HCT116 (cell line): ENCODE measurements around the gene SLC7A5. TPM values are rescaled to one million over a fixed set of nuclear protein-coding genes. Genes with fewer than 3 reads are reported as not detected.

Experiments
- ATAC-seq: fragments of 200-7000 bp; cut with Tn5 transposase; 2 replicates; pipeline ENCODE4 v1.9.1; 2020; ENCODE audit warnings: mild to moderate bottlenecking, moderate library complexity
- BruUV-seq: library from RNA; stranded (reverse); fragments of 400-500 nt; replicated peaks from 2 replicates; lab custom pipeline; 2021; lab: Mats Ljungman, UMichigan
- CTCF ChIA-PET: fragments of 300-600 bp; sonication (Branson Sonifier 250); formaldehyde crosslinking; loops from one replicate; lab custom pipeline; 2021; ENCODE audit warnings: antibody characterized with exemption; lab: Charles Lee
- POLR2A ChIA-PET: fragments of 300-600, 350-600 bp; sonication (Branson Sonifier 250); formaldehyde crosslinking; loops from one replicate; lab custom pipeline; 2021; ENCODE audit warnings: antibody characterized with exemption; lab: Charles Lee
- RAD21 ChIA-PET, 2 experiments: fragments of 300-600 bp; sonication (Branson Sonifier 250); formaldehyde crosslinking; loops; one replicate each; lab custom pipeline; 2023; ENCODE audit warnings: low total read pairs in 2 of 2; ENCODE audit not compliant: uncharacterized antibody in 2 of 2, unreplicated experiment in 2 of 2, low non-redundant PET in 1 of 2; lab: Charles Lee
- DNase-seq: peaks from one replicate; pipeline ENCODE4 v3.0.0-alpha.2; 2010; ENCODE audit warnings: low read depth, low spot score
- H2AFZ ChIP-seq: fragments of 200-600 bp; shearing (Covaris generic), sonication (generic); 2 replicates; pipeline ENCODE4 v1.6.1; 2017; ENCODE audit warnings: low read depth, mixed run types, mixed read lengths, antibody characterized with exemption, low read length; ENCODE audit not compliant: poor library complexity, severe bottlenecking
- H3K27ac ChIP-seq: 2 replicates; pipeline ENCODE4 v1.5.1; 2012; ENCODE audit warnings: low read depth, low read length
- H3K27me3 ChIP-seq: fragments of 200-600 bp; sonication (generic); 2 replicates; pipeline ENCODE4 v1.6.1; 2016; ENCODE audit warnings: mixed run types, low read length, mixed read lengths; ENCODE audit not compliant: insufficient read depth
- H3K36me3 ChIP-seq, 2 experiments: fragments of 200-500 bp in 1 of 2; fragments of 200-600 bp in 1 of 2; sonication (Bioruptor generic) in 1 of 2; sonication (generic) in 1 of 2; 2 replicates each; pipeline versions ENCODE4 v1.5.1 to v1.6.1; 2014 to 2016; ENCODE audit warnings: low read length in 2 of 2, inconsistent platforms in 1 of 2, mixed read lengths in 1 of 2, mixed run types in 1 of 2; ENCODE audit not compliant: insufficient read depth in 2 of 2, control insufficient read depth in 1 of 2
- H3K4me1 ChIP-seq, 2 experiments: fragments of 200-600 bp in 1 of 2; sonication (generic) in 1 of 2; 2 replicates each; pipeline versions ENCODE4 v1.5.1 to v1.6.1; 2012 to 2017; ENCODE audit warnings: low read length in 2 of 2, inconsistent platforms in 1 of 2, mild to moderate bottlenecking in 1 of 2, mixed read lengths in 1 of 2, mixed run types in 1 of 2, moderate library complexity in 1 of 2; ENCODE audit not compliant: insufficient read depth in 2 of 2, control insufficient read depth in 1 of 2
- H3K4me2 ChIP-seq: fragments of 200-600 bp; sonication (generic); 2 replicates; pipeline ENCODE4 v1.6.1; 2017; ENCODE audit warnings: mixed run types, low read length, mixed read lengths
- H3K4me3 ChIP-seq, 2 experiments: fragments of 200-600 bp in 1 of 2; sonication (generic) in 1 of 2; replicated peaks in 1 of 2; 2 replicates each; pipeline ENCODE4 v1.5.1; 2011 to 2016; ENCODE audit warnings: low read length in 2 of 2, control low read depth in 1 of 2, low read depth in 1 of 2, mild to moderate bottlenecking in 1 of 2, mixed read lengths in 1 of 2, mixed run types in 1 of 2
- H3K79me2 ChIP-seq: fragments of 200-600 bp; sonication (generic); 2 replicates; pipeline ENCODE4 v1.6.1; 2017; ENCODE audit warnings: mild to moderate bottlenecking, mixed run types, low read length, moderate library complexity, mixed read lengths; ENCODE audit not compliant: insufficient read depth
- H3K9ac ChIP-seq: fragments of 200-600 bp; sonication (generic); 2 replicates; pipeline ENCODE4 v1.6.1; 2016; ENCODE audit warnings: low read length, mixed read lengths
- H3K9me2 ChIP-seq: fragments of 200-600 bp; sonication (generic), shearing (Covaris generic); 2 replicates; pipeline ENCODE4 v1.6.1; 2017; ENCODE audit warnings: mixed run types, mild to moderate bottlenecking, moderate library complexity; ENCODE audit not compliant: insufficient read depth
- H3K9me3 ChIP-seq, 2 experiments: fragments of 200-500 bp in 1 of 2; fragments of 200-600 bp in 1 of 2; sonication (Bioruptor generic) in 1 of 2; sonication (generic) in 1 of 2; 2 replicates each; pipeline ENCODE4 v1.6.1; 2014 to 2017; ENCODE audit warnings: low read length in 2 of 2, mixed read lengths in 2 of 2, inconsistent platforms in 1 of 2, low read depth in 1 of 2, mild to moderate bottlenecking in 1 of 2, mixed run types in 1 of 2, moderate library complexity in 1 of 2; ENCODE audit not compliant: control insufficient read depth in 1 of 2, insufficient read depth in 1 of 2
- H4K20me1 ChIP-seq: fragments of 200-600 bp; sonication (generic), shearing (Covaris generic); 2 replicates; pipeline ENCODE4 v1.6.1; 2017; ENCODE audit warnings: mixed run types, mild to moderate bottlenecking, moderate library complexity; ENCODE audit not compliant: insufficient read depth
- CBX3 ChIP-seq: IDR thresholded peaks from 2 replicates; pipeline ENCODE4 v1.6.1; 2012; ENCODE audit warnings: low read depth
- ELF1 ChIP-seq: IDR thresholded peaks from 2 replicates; pipeline ENCODE4 v1.6.1; 2012; ENCODE audit warnings: low read depth, borderline replicate concordance
- EZH2 ChIP-seq: fragments of 200-600 bp; sonication (generic); IDR thresholded peaks from 2 replicates; pipeline ENCODE4 v1.6.1; 2017; ENCODE audit warnings: antibody characterized with exemption, mixed run types
- EZH2phosphoT487 ChIP-seq: fragments of 200-600 bp; IDR thresholded peaks from 2 replicates; pipeline ENCODE4 v1.6.1; 2018; ENCODE audit warnings: antibody characterized with exemption, borderline replicate concordance
- FOSL1 ChIP-seq: IDR thresholded peaks from 2 replicates; pipeline ENCODE4 v1.6.1; 2012; ENCODE audit warnings: low read depth
- POLR2AphosphoS5 ChIP-seq: IDR thresholded peaks from 2 replicates; pipeline ENCODE4 v1.6.1; 2011; ENCODE audit warnings: mild to moderate bottlenecking, low read depth, low read length, moderate library complexity
- RAD21 ChIP-seq: IDR thresholded peaks from 2 replicates; pipeline ENCODE4 v1.6.1; 2012; ENCODE audit warnings: low read depth, mild to moderate bottlenecking
- SIN3A ChIP-seq: IDR thresholded peaks from 2 replicates; pipeline ENCODE4 v1.6.1; 2012; ENCODE audit warnings: low read depth
- SRF ChIP-seq: IDR thresholded peaks from 2 replicates; pipeline ENCODE4 v1.6.1; 2012; ENCODE audit warnings: low read depth
- TCF7L2 ChIP-seq: IDR thresholded peaks from 2 replicates; pipeline ENCODE4 v1.7.0; 2011; ENCODE audit warnings: borderline replicate concordance, inconsistent platforms; ENCODE audit not compliant: insufficient read depth, insufficient read length; ENCODE audit errors: extremely low read depth
- intact Hi-C: fragments of 100-400 bp; cut with micrococcal nuclease; formaldehyde crosslinking; loops from 2 replicates; pipeline ENCODE4 v1.10.0; 2022
- total RNA-seq: library from RNA; stranded (reverse); gene quantifications from one replicate; pipeline ENCODE4 v1.2.1, GENCODE V29; 2021; ENCODE audit not compliant: unreplicated experiment
- TF ChIP-seq, protein P1 (sequence below): IDR thresholded peaks from 2 replicates; pipeline ENCODE4 v1.6.1; 2011; ENCODE audit warnings: mild to moderate bottlenecking, low read length, moderate library complexity; ENCODE audit not compliant: insufficient replicate concordance; ENCODE audit errors: extremely low read depth
- TF ChIP-seq, protein P2 (sequence below): IDR thresholded peaks from 2 replicates; pipeline ENCODE4 v1.6.1; 2012
- TF ChIP-seq, protein P3 (sequence below): IDR thresholded peaks from 2 replicates; pipeline ENCODE4 v1.6.1; 2012; ENCODE audit warnings: low read depth

Gene SLC7A5
- total RNA-seq, 1 experiment from 2014 or later, result 482 TPM

DNA sequence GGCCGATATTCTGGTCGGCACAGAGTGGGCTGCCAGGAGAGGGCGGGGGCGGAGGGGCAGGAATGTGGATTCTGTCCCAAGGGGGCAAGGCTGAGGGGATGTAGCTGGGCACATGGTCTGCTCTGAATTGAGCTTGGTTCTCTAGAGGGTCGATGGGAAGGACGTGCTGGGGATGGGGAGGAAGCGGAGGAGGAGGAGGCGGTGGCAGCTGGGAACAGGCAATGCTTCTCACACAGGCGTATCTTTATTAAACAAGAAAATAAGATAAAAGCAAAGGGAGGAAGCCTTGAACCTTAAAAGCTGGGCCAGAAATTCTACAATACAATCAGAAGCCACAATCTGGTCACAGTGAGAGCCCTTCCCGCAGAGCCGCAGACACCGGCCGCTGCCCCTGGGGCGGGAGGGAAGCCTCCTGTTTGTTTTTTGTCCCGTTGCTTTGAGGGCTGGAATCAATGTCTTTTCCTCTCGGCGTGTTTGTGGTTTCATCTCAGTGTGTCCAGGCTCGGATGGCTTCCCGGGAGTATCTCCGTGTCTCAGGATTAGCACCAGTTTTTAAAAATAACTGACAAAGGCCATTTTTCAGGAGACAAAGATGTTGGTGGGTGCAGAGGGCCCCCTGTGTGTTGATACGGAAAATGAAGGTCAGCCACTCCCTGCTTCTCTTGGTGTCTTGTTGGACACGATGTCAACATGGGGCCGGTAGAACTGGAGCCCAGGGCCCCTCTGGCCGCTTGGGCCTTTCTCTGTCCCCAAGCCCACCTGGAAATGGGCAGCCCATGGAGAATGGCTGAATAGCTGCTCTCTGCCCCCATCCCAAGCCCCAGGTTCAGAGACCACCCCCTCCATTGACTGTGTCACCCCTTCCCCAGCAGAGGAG lies 12.3 kb upstream of the SLC7A5 start:
- no peak overlapping the region for H3K27ac ChIP-seq
- intact Hi-C loops, result no loop called here
- H3K9me2 ChIP-seq, result no peaks in the 10 kb centered on the region
- H4K20me1 ChIP-seq, result no peaks in the 10 kb centered on the region
- no peak overlapping the region for H3K9ac ChIP-seq
- H3K4me2 ChIP-seq, result no peak overlapping the region
- POLR2A ChIA-PET, result no interaction called here
- peaks cover 6 to 7% of the 10 kb centered on the region in 2 experiments; a peak in 2 of 4 replicates for H3K4me1 ChIP-seq
- BruUV-seq, result no TSS peak
- no peaks in the 10 kb centered on the region for H3K79me2 ChIP-seq
- H2AFZ ChIP-seq, result no peak overlapping the region
- CTCF ChIA-PET, result no interaction called here
- no peaks in the 10 kb centered on the region; a peak in 1 of 4 replicates for H3K9me3 ChIP-seq
- no peaks in the 10 kb centered on the region for H3K36me3 ChIP-seq
- TF ChIP-seq CBX3, result no peak
- no peak for TF ChIP-seq EZH2phosphoT487
- no peak for TF ChIP-seq POLR2AphosphoS5
- TF ChIP-seq, protein P1, sequence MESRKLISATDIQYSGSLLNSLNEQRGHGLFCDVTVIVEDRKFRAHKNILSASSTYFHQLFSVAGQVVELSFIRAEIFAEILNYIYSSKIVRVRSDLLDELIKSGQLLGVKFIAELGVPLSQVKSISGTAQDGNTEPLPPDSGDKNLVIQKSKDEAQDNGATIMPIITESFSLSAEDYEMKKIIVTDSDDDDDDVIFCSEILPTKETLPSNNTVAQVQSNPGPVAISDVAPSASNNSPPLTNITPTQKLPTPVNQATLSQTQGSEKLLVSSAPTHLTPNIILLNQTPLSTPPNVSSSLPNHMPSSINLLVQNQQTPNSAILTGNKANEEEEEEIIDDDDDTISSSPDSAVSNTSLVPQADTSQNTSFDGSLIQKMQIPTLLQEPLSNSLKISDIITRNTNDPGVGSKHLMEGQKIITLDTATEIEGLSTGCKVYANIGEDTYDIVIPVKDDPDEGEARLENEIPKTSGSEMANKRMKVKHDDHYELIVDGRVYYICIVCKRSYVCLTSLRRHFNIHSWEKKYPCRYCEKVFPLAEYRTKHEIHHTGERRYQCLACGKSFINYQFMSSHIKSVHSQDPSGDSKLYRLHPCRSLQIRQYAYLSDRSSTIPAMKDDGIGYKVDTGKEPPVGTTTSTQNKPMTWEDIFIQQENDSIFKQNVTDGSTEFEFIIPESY, result no peak
- TF ChIP-seq, protein P2, sequence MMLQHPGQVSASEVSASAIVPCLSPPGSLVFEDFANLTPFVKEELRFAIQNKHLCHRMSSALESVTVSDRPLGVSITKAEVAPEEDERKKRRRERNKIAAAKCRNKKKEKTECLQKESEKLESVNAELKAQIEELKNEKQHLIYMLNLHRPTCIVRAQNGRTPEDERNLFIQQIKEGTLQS, result no peak
- no peak for TF ChIP-seq SRF
- TF ChIP-seq ELF1, result no peak
- no peak for TF ChIP-seq TCF7L2
- TF ChIP-seq EZH2, result no peak
- no peak for TF ChIP-seq SIN3A
- no peak for TF ChIP-seq FOSL1
- no peak for TF ChIP-seq RAD21
- TF ChIP-seq, protein P3, sequence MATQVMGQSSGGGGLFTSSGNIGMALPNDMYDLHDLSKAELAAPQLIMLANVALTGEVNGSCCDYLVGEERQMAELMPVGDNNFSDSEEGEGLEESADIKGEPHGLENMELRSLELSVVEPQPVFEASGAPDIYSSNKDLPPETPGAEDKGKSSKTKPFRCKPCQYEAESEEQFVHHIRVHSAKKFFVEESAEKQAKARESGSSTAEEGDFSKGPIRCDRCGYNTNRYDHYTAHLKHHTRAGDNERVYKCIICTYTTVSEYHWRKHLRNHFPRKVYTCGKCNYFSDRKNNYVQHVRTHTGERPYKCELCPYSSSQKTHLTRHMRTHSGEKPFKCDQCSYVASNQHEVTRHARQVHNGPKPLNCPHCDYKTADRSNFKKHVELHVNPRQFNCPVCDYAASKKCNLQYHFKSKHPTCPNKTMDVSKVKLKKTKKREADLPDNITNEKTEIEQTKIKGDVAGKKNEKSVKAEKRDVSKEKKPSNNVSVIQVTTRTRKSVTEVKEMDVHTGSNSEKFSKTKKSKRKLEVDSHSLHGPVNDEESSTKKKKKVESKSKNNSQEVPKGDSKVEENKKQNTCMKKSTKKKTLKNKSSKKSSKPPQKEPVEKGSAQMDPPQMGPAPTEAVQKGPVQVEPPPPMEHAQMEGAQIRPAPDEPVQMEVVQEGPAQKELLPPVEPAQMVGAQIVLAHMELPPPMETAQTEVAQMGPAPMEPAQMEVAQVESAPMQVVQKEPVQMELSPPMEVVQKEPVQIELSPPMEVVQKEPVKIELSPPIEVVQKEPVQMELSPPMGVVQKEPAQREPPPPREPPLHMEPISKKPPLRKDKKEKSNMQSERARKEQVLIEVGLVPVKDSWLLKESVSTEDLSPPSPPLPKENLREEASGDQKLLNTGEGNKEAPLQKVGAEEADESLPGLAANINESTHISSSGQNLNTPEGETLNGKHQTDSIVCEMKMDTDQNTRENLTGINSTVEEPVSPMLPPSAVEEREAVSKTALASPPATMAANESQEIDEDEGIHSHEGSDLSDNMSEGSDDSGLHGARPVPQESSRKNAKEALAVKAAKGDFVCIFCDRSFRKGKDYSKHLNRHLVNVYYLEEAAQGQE, result no peak
- TF ChIP-seq, all 23 proteins: peak for 0
- RAD21 ChIA-PET, result no interaction called here
- Histone ChIP-seq H3K27me3 (no peaks in the 10 kb centered on the region), H3K4me3 (no peak overlapping the region)
- DNase-seq, result no peak
- ATAC-seq, result no peak
